ENCODE data around the gene IQCC. TPM values are rescaled to one million over a fixed set of nuclear protein-coding genes. Genes with fewer than 3 reads are reported as not detected.
A peak's percentile ranks its signal among the peaks of the same experiment; 100 is the strongest.

The IQCC gene
- total RNA-seq, 6 experiments from 2014 or later, result 0.27 to 0.87 (median 0.41) TPM

DNA sequence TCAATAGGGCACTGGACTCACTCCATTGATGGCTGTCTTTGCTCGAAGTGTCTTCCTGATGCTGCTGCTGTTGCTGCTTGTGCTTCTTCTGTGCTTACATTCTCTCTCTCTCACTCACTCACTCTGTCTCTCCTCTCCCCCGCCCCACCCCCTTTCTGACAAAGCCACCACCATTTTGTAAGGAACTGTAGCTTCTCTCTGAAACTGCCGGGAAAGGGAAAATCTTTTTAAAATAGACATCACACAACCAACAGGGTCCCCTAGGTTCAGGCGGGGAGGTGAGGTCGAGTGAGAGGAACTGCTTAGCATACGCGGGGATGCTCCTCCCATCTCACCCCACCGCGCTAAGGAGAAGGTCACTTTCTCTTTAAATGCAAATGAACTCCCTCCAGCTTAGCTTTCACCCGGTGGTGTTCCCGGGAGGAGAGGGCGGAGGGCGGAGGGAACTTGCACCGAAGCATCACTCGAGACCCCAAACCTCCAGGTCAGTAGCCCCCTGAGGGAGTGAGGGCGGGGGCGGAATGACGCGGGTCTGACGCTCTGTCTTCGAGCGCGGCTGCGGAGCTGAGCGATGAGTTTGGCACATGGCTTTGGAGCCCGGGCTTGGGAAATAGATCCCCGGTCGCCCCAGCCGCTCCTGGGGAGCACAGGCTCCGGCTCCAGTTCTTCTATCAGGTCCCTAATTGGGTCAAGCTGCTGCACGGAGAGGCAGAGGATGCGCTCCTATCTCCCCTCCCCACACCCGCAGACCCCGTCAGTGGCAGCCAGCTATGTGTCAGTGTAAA is 5.1 kb upstream of the IQCC start, which contains the start of gene CCDC28B:
Gene CCDC28B (plus strand): TSS at position 370 of the 785 bp plus-strand sequence. CDS start 1,341 bp downstream, outside the sequence.
- Histone ChIP-seq H3K4me1 (peaks cover 0 to 21% (median 7%) of the 10 kb centered on the region in 4 donors), H3K4me3 (peak within 1 kb of the TSS; percentile 39 to 58 (median 49)), H3K36me3 (peaks cover 0 to 16% (median 6%) of the 10 kb centered on the region in 4 donors), H3K27me3 (no peaks in the 10 kb centered on the region), H3K27ac (peak within 1 kb of the TSS; percentile 4 to 26 (median 19)), H3K9me3 (no peaks in the 10 kb centered on the region)
- ATAC-seq (peak; percentile 27 to 42 (median 39)), DNase-seq (peak in 1 of 3 donors; percentile 49)
- WGBS (ENCODE audit: insufficient coverage, low coverage, low lambda C conversion rate, missing lambda C conversion rate), result 4% methylated on average over 10 of the region's 34 CpGs
- intact Hi-C loops (cut with DNase I), result no loop called here
- TF ChIP-seq POLR2A (IDR thresholded peaks at IDR 0.05), result no peak
- TF ChIP-seq, protein P1, sequence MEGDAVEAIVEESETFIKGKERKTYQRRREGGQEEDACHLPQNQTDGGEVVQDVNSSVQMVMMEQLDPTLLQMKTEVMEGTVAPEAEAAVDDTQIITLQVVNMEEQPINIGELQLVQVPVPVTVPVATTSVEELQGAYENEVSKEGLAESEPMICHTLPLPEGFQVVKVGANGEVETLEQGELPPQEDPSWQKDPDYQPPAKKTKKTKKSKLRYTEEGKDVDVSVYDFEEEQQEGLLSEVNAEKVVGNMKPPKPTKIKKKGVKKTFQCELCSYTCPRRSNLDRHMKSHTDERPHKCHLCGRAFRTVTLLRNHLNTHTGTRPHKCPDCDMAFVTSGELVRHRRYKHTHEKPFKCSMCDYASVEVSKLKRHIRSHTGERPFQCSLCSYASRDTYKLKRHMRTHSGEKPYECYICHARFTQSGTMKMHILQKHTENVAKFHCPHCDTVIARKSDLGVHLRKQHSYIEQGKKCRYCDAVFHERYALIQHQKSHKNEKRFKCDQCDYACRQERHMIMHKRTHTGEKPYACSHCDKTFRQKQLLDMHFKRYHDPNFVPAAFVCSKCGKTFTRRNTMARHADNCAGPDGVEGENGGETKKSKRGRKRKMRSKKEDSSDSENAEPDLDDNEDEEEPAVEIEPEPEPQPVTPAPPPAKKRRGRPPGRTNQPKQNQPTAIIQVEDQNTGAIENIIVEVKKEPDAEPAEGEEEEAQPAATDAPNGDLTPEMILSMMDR (IDR thresholded peaks at IDR 0.05), result no peak

DNA sequence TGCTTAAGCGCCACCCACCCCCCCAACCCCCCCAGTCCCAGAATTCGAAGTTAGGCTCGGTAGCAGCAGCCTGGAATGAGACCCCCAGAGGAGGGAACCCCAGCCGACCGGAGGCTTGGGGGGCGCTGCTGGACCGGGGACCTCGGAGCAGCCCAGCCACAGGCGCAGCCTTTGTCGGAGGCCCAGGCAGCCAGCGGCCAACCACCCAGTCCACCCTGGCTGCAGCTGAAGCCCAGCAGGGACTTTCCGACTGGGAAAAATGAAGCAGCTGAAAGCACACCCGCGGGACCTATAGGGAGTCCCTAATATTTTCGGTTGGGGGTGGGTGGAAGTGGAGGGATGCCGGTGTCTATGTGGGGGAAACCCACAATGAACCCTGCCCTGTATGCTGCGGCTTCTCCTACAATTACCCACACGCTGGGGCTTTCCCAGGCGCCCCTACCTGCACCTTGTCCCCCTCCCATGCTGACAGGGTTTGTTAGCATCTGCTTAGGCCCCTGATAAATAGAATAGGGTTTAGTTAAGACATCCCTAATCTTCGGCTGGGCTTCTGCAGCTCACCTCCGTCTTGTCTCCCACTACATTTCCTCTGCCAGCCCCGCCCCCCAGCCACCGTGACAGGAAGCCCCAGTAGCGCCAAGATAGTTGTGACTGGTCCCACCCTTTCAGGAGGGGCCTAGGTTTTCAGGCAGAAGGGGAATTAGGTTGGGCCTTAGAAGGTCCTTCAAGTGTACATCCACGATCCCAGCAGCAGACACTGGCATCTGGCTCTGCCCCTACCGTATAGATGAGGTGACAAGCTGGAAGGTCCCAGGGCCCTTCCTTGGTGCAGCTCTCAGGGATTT is 4.2 kb upstream of the IQCC start:
- DNase-seq (peak; percentile 61 to 70 (median 69)), ATAC-seq (peak; percentile 3 to 22 (median 13))
- TF ChIP-seq, protein P1 (IDR thresholded peaks at IDR 0.05), result no peak
- TF ChIP-seq POLR2A (IDR thresholded peaks at IDR 0.05), result no peak
- Histone ChIP-seq H3K4me3 (peak overlapping the region; percentile 39 to 58 (median 49)), H3K36me3 (peaks cover 0 to 9% (median 2%) of the 10 kb centered on the region in 4 donors), H3K4me1 (peaks cover 0 to 21% (median 8%) of the 10 kb centered on the region in 4 donors), H3K27ac (peak overlapping the region in 2 of 3 donors; percentile 4 to 19), H3K9me3 (no peaks in the 10 kb centered on the region), H3K27me3 (no peaks in the 10 kb centered on the region)
- WGBS (ENCODE audit: insufficient coverage, low coverage, low lambda C conversion rate, missing lambda C conversion rate), result 13% methylated on average over 8 of the region's 26 CpGs
- intact Hi-C loops (cut with DNase I), result no loop called here

- Histone ChIP-seq H3K4me1 (peaks cover 0 to 15% (median 5%) of the 10 kb centered on the region in 4 donors), H3K27me3 (no peaks in the 10 kb centered on the region), H3K27ac (no peak overlapping the region), H3K36me3 (no peaks in the 10 kb centered on the region), H3K9me3 (no peaks in the 10 kb centered on the region), H3K4me3 (peak overlapping the region; percentile 55 to 71 (median 62))
- DNase-seq (peak in 1 of 3 donors; percentile 34), ATAC-seq (peak; percentile 3 to 27 (median 8))
- 42% methylated on average over 21 of the region's 26 CpGs for whole genome bisulfite sequencing (ENCODE audit: insufficient coverage, low coverage, low lambda C conversion rate, missing lambda C conversion rate)
- intact Hi-C loops (cut with DNase I), result no loop called here
- TF ChIP-seq, protein P1 (IDR thresholded peaks at IDR 0.05), result no peak
- no peak for TF ChIP-seq POLR2A (IDR thresholded peaks at IDR 0.05)
These were observed 519 bp upstream of the IQCC start for GRCh38 chr1:32204943-32205361.

- ATAC-seq (no peak), DNase-seq (no peak)
- Histone ChIP-seq H3K36me3 (no peaks in the 10 kb centered on the region), H3K27me3 (no peaks in the 10 kb centered on the region), H3K27ac (no peak overlapping the region), H3K4me1 (peaks cover 0 to 4% (median under 1%) of the 10 kb centered on the region in 4 donors), H3K9me3 (no peaks in the 10 kb centered on the region), H3K4me3 (no peak overlapping the region)
- no peak for TF ChIP-seq POLR2A (IDR thresholded peaks at IDR 0.05)
- TF ChIP-seq, protein P1 (IDR thresholded peaks at IDR 0.05), result no peak
- intact Hi-C loops (cut with DNase I), result no loop called here
- WGBS (ENCODE audit: insufficient coverage, low coverage, low lambda C conversion rate, missing lambda C conversion rate), result 73% methylated on average over 5 of the region's 6 CpGs
These were observed 3.0 kb downstream of the IQCC start for GRCh38 chr1:32208469-32208868.

Measured in right lobe of liver (tissue), 6 donors.